ENCODE results near the gene PHF21B. TPM values are rescaled to one million over a fixed set of nuclear protein-coding genes. Genes with fewer than 3 reads are reported as not detected.

PHF21B gene
- total RNA-seq, 1 experiment from 2014 or later = not detected

- Mint-ChIP-seq H3K27ac (ENCODE audit: unreplicated experiment) (no peak overlapping the region), H3K27me3 (ENCODE audit: unreplicated experiment) (peaks cover 100% of the 10 kb centered on the region), H3K4me3 (ENCODE audit: low read depth, unreplicated experiment) (no peak overlapping the region), H3K4me1 (ENCODE audit: low read depth, unreplicated experiment) (no peaks in the 10 kb centered on the region), H3K36me3 (ENCODE audit: insufficient read depth, unreplicated experiment) (no peaks in the 10 kb centered on the region), H3K9me3 (ENCODE audit: low read depth, unreplicated experiment) (no peaks in the 10 kb centered on the region)
- DNase-seq = no peak
- intact Hi-C loops (cut with micrococcal nuclease; ENCODE audit: unreplicated experiment) = no loop called here
- BruUV-seq (replicated peaks) = no TSS peak
- CTCF ChIA-PET = no interaction called here
- no peak for TF ChIP-seq CTCF (IDR thresholded peaks at IDR 0.05; ENCODE audit: unreplicated experiment)
These were observed 58.8 kb downstream of the PHF21B start for GRCh38 chr22:44950806-44951509.

- intact Hi-C loops (cut with micrococcal nuclease; ENCODE audit: unreplicated experiment) = no loop called here
- no peaks in the 10 kb centered on the region for H3K36me3 Mint-ChIP-seq (ENCODE audit: insufficient read depth, unreplicated experiment)
- H3K4me1 Mint-ChIP-seq (ENCODE audit: low read depth, unreplicated experiment) = no peaks in the 10 kb centered on the region
- H3K27ac Mint-ChIP-seq (ENCODE audit: unreplicated experiment) = no peak overlapping the region
- H3K27me3 Mint-ChIP-seq (ENCODE audit: unreplicated experiment) = peaks cover 100% of the 10 kb centered on the region
- H3K9me3 Mint-ChIP-seq (ENCODE audit: low read depth, unreplicated experiment) = no peaks in the 10 kb centered on the region
- no peak overlapping the region for H3K4me3 Mint-ChIP-seq (ENCODE audit: low read depth, unreplicated experiment)
- no peak for TF ChIP-seq CTCF (IDR thresholded peaks at IDR 0.05; ENCODE audit: unreplicated experiment)
- DNase-seq = no peak
- no TSS peak for BruUV-seq (replicated peaks)
- CTCF ChIA-PET = no interaction called here
These were observed 62.0 kb downstream of the PHF21B start for GRCh38 chr22:44947846-44948245.

- no peak overlapping the region for H3K27ac Mint-ChIP-seq (ENCODE audit: unreplicated experiment)
- CTCF ChIA-PET = no interaction called here
- peaks cover 100% of the 10 kb centered on the region for H3K27me3 Mint-ChIP-seq (ENCODE audit: unreplicated experiment)
- BruUV-seq (replicated peaks) = no TSS peak
- TF ChIP-seq CTCF (IDR thresholded peaks at IDR 0.05; ENCODE audit: unreplicated experiment) = no peak
- no peak overlapping the region for H3K4me3 Mint-ChIP-seq (ENCODE audit: low read depth, unreplicated experiment)
- H3K36me3 Mint-ChIP-seq (ENCODE audit: insufficient read depth, unreplicated experiment) = no peaks in the 10 kb centered on the region
- no peaks in the 10 kb centered on the region for H3K4me1 Mint-ChIP-seq (ENCODE audit: low read depth, unreplicated experiment)
- intact Hi-C loops (cut with micrococcal nuclease; ENCODE audit: unreplicated experiment) = no loop called here
- H3K9me3 Mint-ChIP-seq (ENCODE audit: low read depth, unreplicated experiment) = no peaks in the 10 kb centered on the region
- DNase-seq = no peak
These were observed 62.8 kb downstream of the PHF21B start for GRCh38 chr22:44947049-44947448.

GRCh38 chr22:44944883-44945601, 64.8 kb downstream of the PHF21B start:
- no TSS peak for BruUV-seq (replicated peaks)
- intact Hi-C loops (cut with micrococcal nuclease; ENCODE audit: unreplicated experiment) = no loop called here
- H3K9me3 Mint-ChIP-seq (ENCODE audit: low read depth, unreplicated experiment) = no peaks in the 10 kb centered on the region
- H3K27ac Mint-ChIP-seq (ENCODE audit: unreplicated experiment) = no peak overlapping the region
- DNase-seq = no peak
- CTCF ChIA-PET = interaction anchor here (1.2 to 1.3 kb wide), 2 partner anchors 10 to 260 kb away, joined by 3 read pairs; no protein-coding TSS in a partner anchor
- peaks cover 100% of the 10 kb centered on the region for H3K27me3 Mint-ChIP-seq (ENCODE audit: unreplicated experiment)
- H3K4me3 Mint-ChIP-seq (ENCODE audit: low read depth, unreplicated experiment) = no peak overlapping the region
- H3K4me1 Mint-ChIP-seq (ENCODE audit: low read depth, unreplicated experiment) = no peaks in the 10 kb centered on the region
- TF ChIP-seq CTCF (IDR thresholded peaks at IDR 0.05; ENCODE audit: unreplicated experiment) = no peak
- no peaks in the 10 kb centered on the region for H3K36me3 Mint-ChIP-seq (ENCODE audit: insufficient read depth, unreplicated experiment)

Measured in Calu3 (cell line).